ENCODE measurements around the gene GLTP.
A peak's percentile ranks its signal among the peaks of the same experiment; 100 is the strongest.

Gene GLTP

GRCh38 chr12:109818253-109818652, 62.1 kb downstream of the GLTP start:
- DNase-seq: no peak

GRCh38 chr12:109817627-109818231, 62.6 kb downstream of the GLTP start:
- DNase-seq: no peak

DNA sequence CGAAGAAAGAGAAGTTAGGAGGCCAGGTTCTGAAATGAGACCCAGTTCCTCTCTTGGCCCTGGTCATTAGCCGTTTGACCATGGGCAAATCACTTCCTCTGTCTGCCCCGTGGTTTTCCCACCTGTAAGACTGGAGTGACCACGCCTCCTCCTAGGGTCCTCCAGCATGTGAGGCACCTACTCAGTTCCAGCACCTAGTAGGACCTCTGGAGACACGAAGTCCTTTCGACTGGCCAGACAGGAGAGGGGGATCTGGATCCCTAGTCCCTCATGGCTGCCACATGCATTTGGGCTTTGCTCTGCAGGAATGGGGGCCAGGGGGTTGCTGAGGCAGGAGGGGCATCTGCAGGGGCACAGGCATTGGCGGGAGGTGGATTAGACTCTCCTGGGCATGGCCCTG, 63.5 kb downstream of the GLTP start:
- no peak for DNase-seq

DNA sequence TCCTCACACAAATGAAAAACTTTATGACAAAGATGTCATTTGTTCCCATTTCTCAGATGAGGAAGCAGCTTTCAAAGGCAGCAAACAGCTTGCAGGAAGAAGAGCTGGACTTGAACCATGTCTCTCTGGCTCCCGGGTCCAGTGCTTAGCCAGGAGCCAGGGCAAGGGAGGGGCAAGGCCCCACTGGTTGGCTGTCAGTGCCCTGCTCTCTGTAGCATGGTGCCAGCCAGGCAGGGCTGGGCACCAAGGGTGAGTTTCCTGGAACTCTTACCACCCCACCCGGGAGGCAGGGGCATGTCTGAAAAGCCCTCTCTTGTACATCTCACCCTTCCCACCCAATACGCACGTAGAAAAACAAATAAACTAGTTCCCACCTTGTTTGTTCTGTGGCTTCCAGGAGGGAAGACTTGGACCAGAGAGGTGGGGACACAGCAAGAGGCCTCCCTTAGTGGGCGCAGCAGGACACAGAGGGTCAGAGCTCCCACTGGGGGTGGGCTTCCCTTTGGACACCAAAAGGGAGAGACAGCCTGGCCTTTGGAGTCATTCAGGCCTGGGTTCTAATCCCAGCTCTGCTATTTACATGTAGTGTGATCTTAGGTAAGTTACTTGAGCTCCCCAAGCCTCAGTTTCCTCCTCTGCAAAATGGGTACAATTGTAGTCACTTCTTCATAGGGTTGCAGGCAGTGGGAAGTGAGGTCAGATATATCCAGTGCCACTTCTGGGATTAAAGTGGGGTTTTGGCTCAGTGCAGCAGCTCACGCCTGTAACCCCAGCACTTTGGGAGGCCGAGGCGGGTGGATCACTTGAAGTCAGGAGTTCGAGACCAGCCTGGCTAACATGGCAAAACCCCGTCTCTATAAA, 64.4 kb downstream of the GLTP start:
- no peak for DNase-seq

GRCh38 chr12:109815225-109815624, 65.1 kb downstream of the GLTP start:
- DNase-seq: no peak

DNA sequence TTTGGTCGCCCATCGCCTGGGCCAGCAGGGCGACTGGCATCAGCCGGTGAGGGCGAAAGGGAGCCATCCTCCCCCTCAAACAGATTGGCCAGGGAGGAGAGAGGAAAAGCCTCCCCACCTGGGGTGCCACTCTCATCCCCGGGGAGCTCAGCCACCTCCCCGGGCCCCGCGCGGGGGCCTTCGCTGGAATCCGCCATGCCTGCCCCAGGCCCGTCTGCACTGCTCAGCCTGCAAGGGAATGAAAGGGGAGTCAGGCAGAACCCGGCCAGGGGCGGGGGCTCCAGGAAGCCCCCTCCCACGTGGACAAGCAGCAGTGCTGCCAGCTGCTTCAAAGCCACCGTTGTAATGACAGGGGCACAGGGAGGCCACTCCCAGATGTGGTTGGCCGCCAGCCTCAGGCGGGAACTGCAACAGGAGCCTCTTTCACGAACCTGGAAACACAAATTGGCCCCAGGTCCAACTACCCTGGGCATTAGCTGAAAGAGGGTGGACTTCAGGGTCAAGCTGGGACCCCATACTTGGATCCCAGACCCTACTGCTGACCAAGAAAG, 65.7 kb downstream of the GLTP start:
- no peak for DNase-seq

DNA sequence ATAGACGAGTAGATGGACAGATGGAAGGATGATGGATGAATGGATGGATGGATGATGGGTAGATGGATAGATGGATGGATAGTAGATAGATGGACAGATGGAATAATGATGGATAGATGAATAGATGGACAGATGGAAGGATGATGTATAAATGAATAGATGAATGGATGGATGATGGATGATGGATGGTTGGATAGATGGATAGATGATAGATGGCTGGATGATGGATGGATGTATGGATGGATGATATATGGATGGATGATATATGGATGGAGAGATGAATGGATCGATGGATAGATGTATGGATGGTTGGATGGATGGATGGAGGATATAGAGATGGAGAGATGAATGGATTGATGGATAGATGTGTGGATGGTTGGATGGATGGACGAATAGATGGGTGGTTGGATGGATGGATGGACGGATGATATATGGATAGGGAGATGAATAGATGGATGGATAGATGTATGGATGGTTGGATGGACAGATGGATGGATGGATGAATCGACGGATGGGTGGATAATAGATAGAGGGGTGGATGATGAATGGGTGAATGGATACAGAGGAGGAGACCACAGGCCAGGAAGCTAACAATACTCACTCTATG, 66.4 kb downstream of the GLTP start:
- no peak for DNase-seq

GRCh38 chr12:109811624-109811995, 68.7 kb downstream of the GLTP start:
- no peak for DNase-seq

DNA sequence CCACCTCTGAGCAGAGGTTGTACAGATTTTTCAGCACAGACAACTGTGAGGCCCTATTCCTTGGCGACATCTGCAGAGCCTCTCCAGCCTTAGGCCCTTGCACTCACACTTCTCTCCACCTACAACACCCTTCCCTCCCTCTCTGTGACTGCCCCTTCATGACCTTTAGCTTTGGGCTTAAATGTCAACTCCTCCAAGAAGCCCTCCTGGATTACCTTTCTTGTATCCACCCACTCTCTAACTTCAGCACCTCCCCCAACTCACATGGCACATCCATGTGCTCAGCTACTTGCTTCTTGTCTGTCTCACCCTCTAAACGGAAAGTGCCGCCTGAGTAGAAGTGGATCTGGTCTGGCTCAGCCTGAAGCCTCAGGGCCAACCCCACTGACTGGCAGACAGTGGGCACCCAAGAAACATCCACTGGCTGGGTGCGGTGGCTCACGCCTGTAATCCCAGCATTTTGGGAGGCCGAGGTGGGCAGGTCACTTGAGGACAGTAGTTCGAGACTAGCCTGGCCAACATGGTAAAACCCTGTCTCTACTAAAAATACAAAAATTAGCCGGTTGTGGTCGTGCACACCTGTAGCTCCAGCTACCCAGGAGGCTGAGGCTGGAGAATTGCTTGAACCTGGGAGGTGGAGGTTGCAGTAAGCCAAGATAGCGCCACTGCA, 69.3 kb downstream of the GLTP start:
- no peak for DNase-seq

DNA sequence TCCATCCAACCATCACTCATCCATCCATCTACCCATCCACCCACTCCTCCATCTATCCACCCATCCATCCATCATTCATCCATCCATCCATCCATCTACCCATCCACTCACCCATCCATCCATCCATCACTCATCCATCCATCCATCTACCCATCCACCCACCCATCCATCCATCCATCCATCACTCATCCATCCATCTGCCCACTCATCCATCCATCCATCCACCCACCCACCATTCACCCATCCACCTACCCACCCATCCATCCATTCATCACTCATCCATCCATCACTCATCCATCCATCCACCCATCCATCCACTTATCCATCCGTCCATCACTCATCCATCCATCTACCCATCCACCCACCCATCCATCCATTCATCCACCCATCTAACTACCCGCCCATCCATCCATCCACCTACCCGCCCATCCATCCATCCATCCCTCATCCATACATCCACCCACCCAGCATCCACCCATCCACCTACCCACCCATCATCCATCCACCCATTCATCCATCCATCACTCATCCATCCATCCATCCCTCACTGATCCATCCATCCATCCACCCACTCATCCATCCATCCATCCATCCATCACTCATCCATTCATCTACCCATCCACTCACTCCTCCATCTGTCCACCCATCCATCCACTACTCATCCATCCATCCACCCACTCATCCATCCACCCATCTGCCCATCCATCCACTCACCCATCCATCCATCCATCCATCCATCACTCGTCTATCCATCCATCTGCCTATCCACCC, 71.3 kb downstream of the GLTP start:
- DNase-seq: no peak

GRCh38 chr12:109807954-109808643, 72.2 kb downstream of the GLTP start:
- DNase-seq: no peak

DNA sequence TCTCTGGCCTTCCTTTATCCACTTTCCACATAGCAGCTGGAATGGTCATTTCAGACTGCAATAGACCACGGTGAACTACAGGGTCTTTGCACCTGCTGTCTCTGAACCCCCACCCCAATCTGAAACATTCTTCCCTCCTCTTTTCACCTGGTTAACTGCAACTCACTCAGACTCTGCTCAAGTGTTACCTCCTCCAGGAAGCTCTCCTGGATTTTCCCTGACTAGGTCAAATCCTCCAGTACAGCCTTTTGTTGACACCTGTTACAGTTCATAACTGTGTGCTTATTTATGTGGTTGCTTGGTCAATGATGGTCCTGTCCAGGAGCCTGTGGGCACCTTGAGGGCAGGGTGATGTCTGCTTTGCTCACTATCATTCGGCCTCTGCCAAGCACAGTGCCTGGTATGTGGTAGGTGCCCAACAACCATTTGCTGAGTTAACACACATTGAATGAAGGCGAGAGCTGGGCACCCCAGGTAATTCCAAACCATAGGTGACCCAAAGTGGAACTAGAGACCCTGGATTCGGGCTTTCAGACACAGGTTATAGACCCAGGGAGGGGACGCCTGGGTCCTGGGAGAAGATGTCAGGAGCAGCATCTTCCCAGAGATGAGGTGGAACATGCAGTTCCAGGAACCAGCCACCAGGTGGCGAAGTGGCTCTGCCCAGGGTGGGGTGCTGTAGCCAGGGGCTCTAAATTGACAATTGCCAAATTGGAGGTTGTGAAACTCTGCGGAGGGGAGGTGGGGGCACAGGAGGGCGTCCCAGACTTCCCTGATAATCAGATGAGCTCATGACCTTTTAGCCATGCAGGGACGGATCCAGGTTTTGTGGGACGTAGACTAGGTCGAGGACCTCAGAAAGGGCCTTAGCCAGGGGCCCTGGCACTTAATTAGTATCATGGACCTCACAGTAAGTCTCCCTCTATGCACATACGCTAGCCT, 75.2 kb downstream of the GLTP start:
- DNase-seq: peak; percentile 73

GRCh38 chr12:109803678-109804077, 76.7 kb downstream of the GLTP start:
- no peak for DNase-seq

DNA sequence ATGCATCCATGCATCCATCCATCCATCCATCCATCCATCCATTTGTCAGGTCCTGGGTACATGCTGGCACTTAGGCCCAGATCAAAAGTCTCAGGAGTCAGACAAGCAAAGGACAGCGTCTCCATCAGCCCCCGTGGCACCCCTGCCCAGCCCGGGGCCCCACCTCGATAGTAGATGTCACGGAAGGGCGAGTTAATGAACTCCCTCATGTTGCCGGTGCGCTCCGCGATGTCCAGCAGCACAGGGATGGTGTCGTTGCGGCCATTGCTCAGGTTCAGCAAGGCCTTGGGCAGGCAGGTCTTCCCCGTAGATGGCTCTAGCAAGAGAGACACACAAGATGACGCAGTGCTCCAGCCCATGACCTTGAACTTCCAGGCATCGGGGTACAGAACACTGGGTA, 77.5 kb downstream of the GLTP start:
- no peak for DNase-seq
